Large intestine (tissue), 3 donors: ENCODE results near the gene PPP4R2. TPM values are rescaled to one million over a fixed set of nuclear protein-coding genes. Genes with fewer than 3 reads are reported as not detected.
"Not testable (repeated sequence)": the region's sequence is repeated elsewhere in the genome, so short reads cannot be mapped to it uniquely, and the experiment has no call there.

Experiments used
- DNase-seq, 2 donors: peaks; one replicate each; pipeline versions ENCODE4 v3.0.0 to v3.0.0-alpha.2; 2013
- H3K27ac ChIP-seq: one replicate; pipeline ENCODE4 v1.5.1; 2013; ENCODE audit warnings: low read length
- H3K27me3 ChIP-seq: 2 replicates; pipeline ENCODE4 v1.6.1; 2013; ENCODE audit warnings: low read length; ENCODE audit not compliant: control insufficient read depth, insufficient read depth
- H3K36me3 ChIP-seq: 2 replicates; pipeline ENCODE4 v1.6.1; 2013; ENCODE audit warnings: low read length; ENCODE audit not compliant: control insufficient read depth, insufficient read depth
- H3K4me1 ChIP-seq: one replicate; pipeline ENCODE4 v1.6.1; 2013; ENCODE audit warnings: low read length; ENCODE audit not compliant: control insufficient read depth, insufficient read depth
- H3K4me3 ChIP-seq: one replicate; pipeline ENCODE4 v1.5.1; 2013; ENCODE audit warnings: low read length
- H3K9me3 ChIP-seq: one replicate; pipeline ENCODE4 v1.6.1; 2013; ENCODE audit warnings: mild to moderate bottlenecking, low read depth, low read length, moderate library complexity; ENCODE audit not compliant: control insufficient read depth
- WGBS: methylation state at CpG from one replicate; pipeline ENCODE4 v1.1.5; 2013; ENCODE audit warnings: low lambda C conversion rate; ENCODE audit not compliant: insufficient coverage; 5-methylcytosine and 5-hydroxymethylcytosine counted together
- polyA plus RNA-seq: library from polyadenylated mRNA; unstranded; fragments of 120-200 nt; gene quantifications from one replicate; pipeline ENCODE4 v1.2.1, GENCODE V29; 2013

Gene PPP4R2
- polyA plus RNA-seq, 1 donor, result 69.6 TPM

DNA sequence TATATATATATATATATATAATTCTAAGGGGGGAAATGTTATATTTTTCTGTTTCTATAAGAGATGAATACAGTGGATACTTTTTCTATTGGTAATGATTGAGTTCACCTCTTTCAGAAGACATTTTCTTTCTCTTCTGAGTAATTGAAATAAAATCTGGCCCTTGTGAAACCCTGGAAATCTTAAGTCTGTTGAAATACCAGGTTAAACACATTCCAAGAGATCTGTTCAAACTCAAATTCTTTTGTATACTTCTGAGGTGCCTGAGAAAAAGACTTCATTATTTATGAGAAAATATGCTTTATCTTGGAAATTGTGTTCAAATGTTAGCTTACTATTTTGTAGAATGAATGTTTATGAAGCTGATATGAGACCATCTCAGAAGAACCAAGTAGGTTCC lies 69.6 kb downstream of the PPP4R2 start:
- not testable (repeated sequence) for H3K9me3 ChIP-seq, H3K4me1 ChIP-seq, H3K27ac ChIP-seq, H3K27me3 ChIP-seq, DNase-seq, H3K4me3 ChIP-seq
- peaks cover 41% of the 10 kb centered on the region for H3K36me3 ChIP-seq

DNA sequence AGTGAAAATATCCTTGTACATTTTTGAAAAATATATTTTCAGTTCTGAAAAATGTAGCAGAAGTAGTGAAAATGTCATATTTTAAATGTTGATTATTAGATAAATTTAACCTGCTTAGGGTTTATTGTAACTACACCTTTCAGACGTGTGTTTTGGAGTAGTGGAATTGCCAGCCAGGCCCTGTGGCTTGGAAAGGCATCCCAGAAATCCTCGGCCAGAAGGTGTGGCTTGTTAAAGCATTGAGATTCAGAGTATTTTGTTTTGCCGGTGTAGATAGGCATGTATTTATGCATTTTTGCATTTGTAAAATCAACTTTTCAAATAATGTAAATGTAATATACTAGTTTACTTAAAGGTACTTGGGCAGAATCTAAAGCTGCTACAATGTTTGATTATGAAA lies 71.8 kb downstream of the PPP4R2 start:
- peaks cover 23% of the 10 kb centered on the region for H3K36me3 ChIP-seq
- no peaks in the 10 kb centered on the region for H3K27me3 ChIP-seq
- WGBS, result 100% methylated on average over 2 of the region's 3 CpGs
- H3K27ac ChIP-seq, result no peak overlapping the region
- no peak for DNase-seq
- H3K4me3 ChIP-seq, result no peak overlapping the region
- no peaks in the 10 kb centered on the region for H3K4me1 ChIP-seq
- no peaks in the 10 kb centered on the region for H3K9me3 ChIP-seq

DNA sequence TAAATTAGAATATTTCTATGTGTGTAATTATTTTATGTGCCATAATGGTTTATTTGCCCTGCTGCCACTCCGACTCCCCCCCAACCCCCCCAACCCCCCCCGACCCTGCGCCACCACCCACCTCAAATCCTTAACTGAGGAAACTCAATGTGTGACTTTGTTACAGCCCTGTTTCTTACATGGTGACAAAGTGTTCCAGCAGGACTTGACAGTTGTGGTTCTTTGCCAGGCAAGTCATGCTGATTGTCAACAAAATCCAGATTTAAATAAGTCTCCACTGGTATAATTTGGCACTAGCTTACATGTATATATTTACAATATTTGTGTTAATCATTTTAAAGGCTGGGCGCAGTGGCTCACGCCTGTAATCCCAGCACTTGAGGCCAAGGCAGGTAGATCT lies 72.6 kb downstream of the PPP4R2 start:
- Histone ChIP-seq H3K27ac (no peak overlapping the region), H3K4me1 (no peaks in the 10 kb centered on the region), H3K36me3 (peaks cover 17% of the 10 kb centered on the region), H3K4me3 (no peak overlapping the region), H3K9me3 (no peaks in the 10 kb centered on the region), H3K27me3 (no peaks in the 10 kb centered on the region)
- no peak for DNase-seq
- WGBS, result no CpG with 5 or more reads among the region's 5 CpGs

- WGBS, result 89% methylated on average over 5 of the region's 14 CpGs
- DNase-seq, result no peak
- Histone ChIP-seq H3K27me3 (no peaks in the 10 kb centered on the region), H3K9me3 (no peaks in the 10 kb centered on the region), H3K36me3 (peaks cover 14% of the 10 kb centered on the region), H3K4me3 (no peak overlapping the region), H3K27ac (no peak overlapping the region), H3K4me1 (no peaks in the 10 kb centered on the region)
Measured at GRCh38 chr3:73069775-73070444, 73.3 kb downstream of the PPP4R2 start.

DNA sequence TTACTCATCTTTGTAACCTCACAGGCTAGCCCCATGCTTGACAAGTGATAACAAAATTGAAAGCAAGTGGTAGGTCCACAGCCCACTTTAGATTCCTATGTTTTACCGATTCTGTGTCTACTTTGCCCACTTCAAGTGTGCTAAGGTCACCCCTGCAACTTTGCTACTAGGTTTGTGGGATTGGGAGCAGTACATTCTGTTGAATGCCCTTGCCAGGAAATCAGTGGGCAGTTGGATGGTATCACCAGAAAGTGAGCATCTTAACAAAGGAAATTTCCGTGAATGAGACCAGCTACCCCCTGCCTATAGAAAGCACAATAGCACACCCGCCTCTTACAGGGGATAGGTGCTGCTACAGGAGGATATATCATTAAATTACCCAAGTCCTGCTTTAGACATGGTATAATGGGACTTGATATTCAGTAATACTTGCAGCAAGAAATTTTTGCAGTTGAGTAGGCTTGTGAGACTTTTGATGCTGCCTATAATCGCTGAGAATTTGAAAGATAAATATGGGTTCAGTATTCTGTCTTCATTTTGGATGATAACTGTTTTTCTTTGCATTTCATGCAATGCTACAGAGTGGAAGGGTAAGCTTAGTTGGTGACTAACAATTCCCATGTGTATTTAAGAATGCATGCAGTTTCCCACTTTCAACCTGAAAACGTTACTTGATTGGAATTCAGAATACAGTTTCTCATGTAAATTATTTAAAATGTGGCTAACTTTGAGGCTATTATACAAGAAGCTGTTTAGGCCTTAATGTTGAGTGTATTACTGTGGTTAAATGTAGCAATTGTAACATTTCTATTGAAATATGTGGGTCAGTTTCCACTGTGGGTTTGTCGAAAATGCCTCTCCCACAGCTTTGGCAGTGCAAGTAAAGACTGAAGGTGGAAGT lies 74.3 kb downstream of the PPP4R2 start:
- Histone ChIP-seq H3K27me3 (no peaks in the 10 kb centered on the region), H3K4me3 (no peak overlapping the region), H3K36me3 (peaks cover 7% of the 10 kb centered on the region), H3K9me3 (no peaks in the 10 kb centered on the region), H3K27ac (no peak overlapping the region), H3K4me1 (no peaks in the 10 kb centered on the region)
- DNase-seq, result no peak
- 67% methylated on average over 1 of the region's 6 CpGs for WGBS

- Histone ChIP-seq H3K27me3 (no peaks in the 10 kb centered on the region), H3K4me1 (no peaks in the 10 kb centered on the region), H3K36me3 (peaks cover 3% of the 10 kb centered on the region), H3K9me3 (no peaks in the 10 kb centered on the region), H3K4me3 (no peak overlapping the region), H3K27ac (no peak overlapping the region)
- WGBS, result no CpG with 5 or more reads among the region's 1 CpG
- no peak for DNase-seq
Measured at GRCh38 chr3:73071952-73072351, 75.3 kb downstream of the PPP4R2 start.

- H3K9me3 ChIP-seq, result no peaks in the 10 kb centered on the region
- H3K27ac ChIP-seq, result no peak overlapping the region
- H3K36me3 ChIP-seq, result no peaks in the 10 kb centered on the region
- DNase-seq, result no peak
- no peaks in the 10 kb centered on the region for H3K4me1 ChIP-seq
- no CpG with 5 or more reads among the region's 1 CpG for WGBS
- H3K4me3 ChIP-seq, result no peak overlapping the region
- H3K27me3 ChIP-seq, result no peaks in the 10 kb centered on the region
Measured at GRCh38 chr3:73072634-73073033, 76.0 kb downstream of the PPP4R2 start.

- no CpG with 5 or more reads among the region's 4 CpGs for WGBS
- Histone ChIP-seq H3K9me3 (no peaks in the 10 kb centered on the region), H3K27ac (no peak overlapping the region), H3K36me3 (no peaks in the 10 kb centered on the region), H3K4me3 (no peak overlapping the region), H3K4me1 (no peaks in the 10 kb centered on the region), H3K27me3 (no peaks in the 10 kb centered on the region)
- DNase-seq, result no peak
Measured at GRCh38 chr3:73073091-73073707, 76.6 kb downstream of the PPP4R2 start.

DNA sequence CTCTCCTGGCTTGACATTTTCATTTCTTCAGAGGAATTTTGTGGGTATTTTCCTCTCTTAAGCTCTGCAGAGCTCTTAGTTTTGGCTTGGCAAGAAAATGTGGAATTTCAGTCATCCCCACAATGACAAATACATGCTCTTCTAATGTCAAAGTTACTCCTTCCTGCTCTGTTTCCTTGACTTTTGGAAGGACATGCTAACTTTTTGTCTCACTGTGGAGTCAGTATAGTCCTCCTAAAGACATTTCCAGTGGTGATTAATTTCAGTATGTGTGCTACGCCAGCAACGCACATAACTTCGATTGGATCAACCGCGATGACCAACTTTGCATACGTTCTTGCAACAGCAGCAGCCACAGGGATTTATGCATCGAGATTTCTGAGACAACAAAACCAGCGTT lies 78.2 kb downstream of the PPP4R2 start:
- Histone ChIP-seq H3K4me1 (no peaks in the 10 kb centered on the region), H3K27ac (no peak overlapping the region), H3K4me3 (no peak overlapping the region), H3K9me3 (no peaks in the 10 kb centered on the region), H3K36me3 (no peaks in the 10 kb centered on the region), H3K27me3 (no peaks in the 10 kb centered on the region)
- DNase-seq, result no peak
- WGBS, result 93% methylated on average over 3 of the region's 8 CpGs

DNA sequence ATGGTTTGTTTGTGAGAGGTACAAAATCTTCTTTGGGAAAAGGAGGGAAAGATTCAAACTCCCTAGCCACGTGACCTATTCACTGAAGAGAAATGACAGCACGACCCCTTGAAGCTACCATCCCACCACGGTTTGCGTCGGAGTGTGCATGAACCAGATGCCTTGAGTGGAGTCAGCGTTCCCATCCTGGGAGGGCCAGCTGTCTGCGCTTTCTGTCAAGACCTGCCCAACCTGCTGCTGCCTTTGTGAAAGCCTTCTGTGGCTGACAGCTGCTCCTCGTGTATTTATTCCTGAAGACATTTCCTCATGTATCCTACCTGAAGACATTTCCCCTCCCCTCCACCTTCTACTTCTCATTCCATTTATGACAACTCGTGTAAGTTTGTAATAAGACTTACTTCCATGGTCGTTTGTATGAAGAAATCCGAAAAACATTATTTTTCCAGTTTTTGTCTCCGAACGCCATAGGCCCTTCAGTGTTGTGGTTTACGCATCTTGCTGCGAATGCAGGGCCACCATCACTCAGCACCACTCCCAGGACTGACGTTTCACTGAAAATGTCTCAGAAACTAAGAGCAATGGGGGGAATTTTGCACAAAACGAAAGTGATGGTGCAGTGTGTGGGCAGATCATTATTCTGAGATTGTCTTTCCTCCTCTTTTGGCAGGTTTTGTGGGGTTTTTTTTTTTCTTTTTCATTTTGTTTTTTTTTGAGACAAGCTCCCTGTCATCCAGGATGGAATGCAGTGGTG lies 83.8 kb downstream of the PPP4R2 start:
- Histone ChIP-seq H3K4me1 (no peaks in the 10 kb centered on the region), H3K27me3 (no peaks in the 10 kb centered on the region), H3K4me3 (no peak overlapping the region), H3K9me3 (no peaks in the 10 kb centered on the region), H3K27ac (no peak overlapping the region), H3K36me3 (no peaks in the 10 kb centered on the region)
- WGBS, result 97% methylated on average over 6 of the region's 17 CpGs
- DNase-seq, result no peak
